GM12878 (cell line): ENCODE data around the gene TRIM28. TPM values are rescaled to one million over a fixed set of nuclear protein-coding genes. Genes with fewer than 3 reads are reported as not detected.

Source experiments
- ATAC-seq: fragments of 200-7000 bp; cut with Tn5 transposase; 3 replicates; pipeline ENCODE4 v1.9.1; 2020; ENCODE audit warnings: mild to moderate bottlenecking, moderate library complexity
- BruUV-seq: library from RNA; stranded (reverse); fragments of 400-500 nt; replicated peaks from 2 replicates; lab custom pipeline; 2021; lab: Mats Ljungman, UMichigan
- CTCF ChIA-PET: fragments of 300-600 bp; sonication (Branson Sonifier 250); formaldehyde crosslinking; extraction: SDS; loops from one replicate; lab custom pipeline; 2021; ENCODE audit warnings: inconsistent platforms; lab: Yijun Ruan, JAX
- POLR2A ChIA-PET: fragments of 350-600 bp; formaldehyde crosslinking; extraction: SDS; loops from one replicate; lab custom pipeline; 2021; ENCODE audit warnings: inconsistent platforms; lab: Charles Lee
- RAD21 ChIA-PET: fragments of 300-600 bp; sonication (Branson Sonifier 250); formaldehyde crosslinking; loops from one replicate; lab custom pipeline; 2023; ENCODE audit warnings: antibody characterized with exemption; ENCODE audit not compliant: unreplicated experiment; lab: Charles Lee
- SMC1A ChIA-PET: fragments of 300-600 bp; sonication (Branson Sonifier 250); formaldehyde crosslinking; loops from one replicate; lab custom pipeline; 2023; ENCODE audit not compliant: unreplicated experiment, uncharacterized antibody; lab: Charles Lee
- DNase-seq: peaks from one replicate; pipeline ENCODE4 v3.0.0-alpha.2; 2011; ENCODE audit warnings: low read depth, low spot score
- FAIRE-seq: peaks from 3 replicates; lab custom pipeline; 2011; peaks lifted over from hg19 to GRCh38; lab: Jason Lieb, UNC
- H2AFZ ChIP-seq: 2 replicates; pipeline ENCODE4 v1.6.0; 2011; ENCODE audit warnings: low read depth, low read length, control low read depth; ENCODE audit not compliant: control insufficient read depth
- H3K27ac ChIP-seq: 2 replicates; pipeline ENCODE4 v1.5.1; 2011; ENCODE audit warnings: control low read depth; ENCODE audit not compliant: control insufficient read depth, insufficient read depth
- H3K27me3 ChIP-seq, 2 experiments: replicated peaks in 1 of 2; 2 replicates each; pipeline versions ENCODE4 v1.6.0 to v1.6.1; 2011; ENCODE audit warnings: low read length in 1 of 2; ENCODE audit not compliant: control insufficient read depth in 2 of 2, insufficient read depth in 2 of 2
- H3K36me3 ChIP-seq, 2 experiments: 2 replicates each; pipeline ENCODE4 v1.5.1; 2011; ENCODE audit warnings: low read length in 1 of 2; ENCODE audit not compliant: control insufficient read depth in 2 of 2, insufficient read depth in 2 of 2
- H3K4me1 ChIP-seq: 2 replicates; pipeline ENCODE4 v1.6.1; 2011; ENCODE audit warnings: mild to moderate bottlenecking, low read length, moderate library complexity, mixed read lengths; ENCODE audit not compliant: control insufficient read depth, insufficient read depth
- H3K4me2 ChIP-seq: 2 replicates; pipeline ENCODE4 v1.6.0; 2011; ENCODE audit warnings: control low read depth; ENCODE audit not compliant: control insufficient read depth, insufficient read depth
- H3K4me3 ChIP-seq: fragments of 200-600 bp; sonication (generic); 2 replicates; pipeline ENCODE4 v1.5.1; 2016
- H3K79me2 ChIP-seq: 2 replicates; pipeline ENCODE4 v1.6.0; 2011; ENCODE audit warnings: low read length; ENCODE audit not compliant: control insufficient read depth, insufficient read depth
- H3K9ac ChIP-seq: 2 replicates; pipeline ENCODE4 v1.8.0; 2011; ENCODE audit warnings: low read length, control low read depth, mixed read lengths; ENCODE audit not compliant: control insufficient read depth, insufficient read depth
- H3K9me3 ChIP-seq: replicated peaks from 3 replicates; pipeline ENCODE4 v1.5.1; 2011; ENCODE audit warnings: mild to moderate bottlenecking, low read length; ENCODE audit not compliant: control insufficient read depth, insufficient read depth
- H4K20me1 ChIP-seq: 2 replicates; pipeline ENCODE4 v1.6.0; 2011; ENCODE audit not compliant: control insufficient read depth, insufficient read depth
- ATF7 ChIP-seq: fragments of 450-650 bp; IDR thresholded peaks from 2 replicates; pipeline ENCODE4 v1.6.1; 2016; ENCODE audit warnings: low read depth, mild to moderate bottlenecking
- BCL11A ChIP-seq: IDR thresholded peaks from 2 replicates; pipeline ENCODE4 v1.6.1; 2011; ENCODE audit warnings: low read depth, low read length
- CREM ChIP-seq: IDR thresholded peaks from 2 replicates; pipeline ENCODE4 v1.6.1; 2014; ENCODE audit warnings: antibody characterized with exemption, low read depth
- DPF2 ChIP-seq: fragments of 450-650 bp; IDR thresholded peaks from 2 replicates; pipeline ENCODE4 v1.6.1; 2017; ENCODE audit warnings: mild to moderate bottlenecking
- E4F1 ChIP-seq: fragments of 450-650 bp; IDR thresholded peaks from 2 replicates; pipeline ENCODE4 v1.6.1; 2018; ENCODE audit warnings: borderline replicate concordance, mild to moderate bottlenecking; ENCODE audit not compliant: partially characterized antibody
- ESRRA ChIP-seq: IDR thresholded peaks from 2 replicates; pipeline ENCODE4 v1.6.1; 2012; ENCODE audit warnings: mild to moderate bottlenecking, low read length, improper control_type of control experiment
- HCFC1 ChIP-seq: fragments of 150-350 bp; IDR thresholded peaks from 2 replicates; pipeline ENCODE4 v1.6.1; 2014; ENCODE audit warnings: low read length
- JUNB ChIP-seq: IDR thresholded peaks from 2 replicates; pipeline ENCODE4 v1.6.1; 2016; ENCODE audit warnings: antibody characterized with exemption, mild to moderate bottlenecking
- LARP7 ChIP-seq: fragments of 450-650 bp; IDR thresholded peaks from 2 replicates; pipeline ENCODE4 v1.6.1; 2017; ENCODE audit warnings: mild to moderate bottlenecking
- NRF1 ChIP-seq: conservative IDR thresholded peaks from 2 replicates; pipeline ENCODE4 v1.6.1; 2011; ENCODE audit warnings: mild to moderate bottlenecking, low read depth, low read length, improper control_type of control experiment
- PAX8 ChIP-seq: fragments of 450-650 bp; IDR thresholded peaks from 2 replicates; pipeline ENCODE4 v1.6.1; 2017; ENCODE audit warnings: mild to moderate bottlenecking, moderate library complexity
- POLR2A ChIP-seq: IDR thresholded peaks from 2 replicates; pipeline ENCODE4 v1.6.1; 2011; ENCODE audit warnings: low read depth, mild to moderate bottlenecking, low read length
- RB1 ChIP-seq: fragments of 450-650 bp; formaldehyde crosslinking; IDR thresholded peaks from 2 replicates; pipeline ENCODE4 v1.6.1; 2017; ENCODE audit warnings: mild to moderate bottlenecking, borderline replicate concordance
- SRF ChIP-seq, 2 experiments: IDR thresholded peaks; 2 replicates each; pipeline ENCODE4 v1.6.1; 2011; ENCODE audit warnings: low read depth in 2 of 2, low read length in 2 of 2, mild to moderate bottlenecking in 1 of 2, moderate library complexity in 1 of 2
- TAF1 ChIP-seq: IDR thresholded peaks from 2 replicates; pipeline ENCODE4 v1.6.1; 2011; ENCODE audit warnings: mild to moderate bottlenecking, low read depth, low read length, borderline replicate concordance
- TCF12 ChIP-seq: IDR thresholded peaks from 2 replicates; pipeline ENCODE4 v1.6.1; 2011; ENCODE audit warnings: low read depth, mild to moderate bottlenecking, low read length
- TCF3 ChIP-seq: IDR thresholded peaks from 2 replicates; pipeline ENCODE4 v1.6.1; 2012; ENCODE audit warnings: low read depth, mild to moderate bottlenecking, low read length, borderline replicate concordance; ENCODE audit not compliant: insufficient read depth
- ZBTB40 ChIP-seq: fragments of 450-650 bp; IDR thresholded peaks from 2 replicates; pipeline ENCODE4 v1.6.1; 2016; ENCODE audit warnings: mild to moderate bottlenecking, moderate library complexity, borderline replicate concordance
- WGBS: methylation state at CpG from one replicate; pipeline ENCODE4 v1.1.6; 2016; ENCODE audit warnings: low lambda C conversion rate; ENCODE audit not compliant: insufficient replicate concordance, insufficient coverage; ENCODE audit errors: missing lambda C conversion rate; 5-methylcytosine and 5-hydroxymethylcytosine counted together
- in situ Hi-C: fragments of 300-500 bp; cut with MboI; formaldehyde crosslinking; loops from 9 replicates; pipeline ENCODE4 v1.14.3; 2018; ENCODE audit warnings: mixed read lengths
- intact Hi-C: fragments of 100-400 bp; cut with micrococcal nuclease; formaldehyde crosslinking; loops from one replicate; pipeline ENCODE4 v1.14.2; 2022; ENCODE audit not compliant: unreplicated experiment
- polyA plus RNA-seq, 11 experiments: library from polyadenylated mRNA; depleted of rRNA in 4 of 11; unstranded in 6 of 11; stranded (reverse) in 5 of 11; fragments of >200 nt; fragmentation: Nextera tagmentation in 4 of 11; fragmentation: Illumina TruSeq in 1 of 11; extraction: Ambion mirVana in 4 of 11; extraction: Trizol in 1 of 11; gene quantifications; 1 replicate in 1 of 11; 2 replicates in 10 of 11; pipeline versions ENCODE4 v1.2.1 to v1.2.3, GENCODE V29; 2011 to 2016; ENCODE audit warnings: inconsistent platforms in 2 of 11, missing spikeins in 2 of 11, low read depth in 1 of 11
- total RNA-seq, 4 experiments: library from RNA; depleted of rRNA in 3 of 4; stranded (reverse); fragments of >200 nt in 3 of 4; fragmentation: Illumina TruSeq in 1 of 4; extraction: Trizol in 1 of 4; gene quantifications; 2 replicates each; pipeline versions ENCODE4 v1.2.1 to v1.2.3, GENCODE V29; 2013 to 2021

TRIM28 gene
- total and polyA plus RNA-seq, 10 of the 15 experiments (the other 5 are each of a cell fraction or from before 2014, with no cell fraction given), result 5.0 to 650 (median 296) TPM

- H3K9ac ChIP-seq, result peak overlapping the region; percentile 93
- ChIA-PET POLR2A (interaction anchor here (0.6 to 4.7 kb wide), 10 partner anchors 12 to 70 kb away, joined by 3 to 46 read pairs (median 8); partner anchors contain the start of genes MZF1, TRIM28 and ZBTB45), CTCF (interaction anchor here (1.0 to 2.4 kb wide), 4 partner anchors 13 to 39 kb away, joined by 3 to 14 read pairs (median 6); partner anchors contain the start of gene ZBTB45), RAD21 (interaction anchor here (0.6 to 1.6 kb wide), 6 partner anchors 14 to 39 kb away, joined by 3 to 5 read pairs (median 4); partner anchors contain the start of gene ZBTB45), SMC1A (interaction anchor here (0.6 to 1.9 kb wide), 4 partner anchors 13 to 197 kb away, joined by 3 to 10 read pairs (median 4); partner anchors contain the start of gene ZBTB45)
- H3K4me2 ChIP-seq, result peak overlapping the region; percentile 88
- peaks cover 42% of the 10 kb centered on the region for H3K79me2 ChIP-seq
- no peaks in the 10 kb centered on the region for H3K27me3 ChIP-seq
- no peaks in the 10 kb centered on the region for H3K9me3 ChIP-seq
- no peaks in the 10 kb centered on the region for H4K20me1 ChIP-seq
- peak overlapping the region; percentile 86 for H2AFZ ChIP-seq
- peak overlapping the region; percentile 96 for H3K27ac ChIP-seq
- H3K4me3 ChIP-seq, result peak overlapping the region; percentile 89
- FAIRE-seq (peak; percentile 100), DNase-seq (peak; percentile 95), ATAC-seq (peak; percentile 72)
- in situ Hi-C loops (no loop called here), intact Hi-C loops (loop anchor here (1.0 to 2.0 kb wide), 2 partner anchors 14 to 44 kb away; no protein-coding TSS in a partner anchor)
- peaks cover 50% of the 10 kb centered on the region for H3K4me1 ChIP-seq
- BruUV-seq, result no TSS peak
- peaks cover 5% of the 10 kb centered on the region in 2 experiments; a peak in 3 of 4 replicates for H3K36me3 ChIP-seq
- WGBS, result 2% methylated on average over 63 of the region's 76 CpGs
- peak; percentile 88 for TF ChIP-seq TCF12
- TF ChIP-seq HCFC1, result peak; percentile 73
- TF ChIP-seq RB1, result peak; percentile 83; the same call in 1 of the 2 replicates
- TF ChIP-seq ZBTB40, result peak; percentile 80
- no peak for TF ChIP-seq BCL11A
- TF ChIP-seq CREM, result peak; percentile 86
- TF ChIP-seq ESRRA, result no peak
- no peak for TF ChIP-seq JUNB
- peak; percentile 54 to 61; a peak in 3 of 4 replicates for TF ChIP-seq SRF (IDR thresholded peaks at IDR 0.05; ENCODE audit: low read depth in 2 of 2, low read length in 2 of 2)
- TF ChIP-seq TAF1, result peak; percentile 48; the same call in 1 of the 2 replicates
- peak; percentile 83 for TF ChIP-seq POLR2A
- TF ChIP-seq LARP7, result no peak; the same call in none of the 2 replicates
- peak; percentile 87 for TF ChIP-seq TCF3
- peak; percentile 7 for TF ChIP-seq E4F1
- no peak for TF ChIP-seq ATF7
- no peak for TF ChIP-seq PAX8
- peak; percentile 83 for TF ChIP-seq NRF1
- TF ChIP-seq DPF2, result peak; percentile 41
Measured at GRCh38 chr19:58558623-58559274, 14.9 kb downstream of the TRIM28 start.
